ENCODE measurements around the gene SLC9A1.
A peak's percentile ranks its signal among the peaks of the same experiment; 100 is the strongest.

SLC9A1 gene

DNA sequence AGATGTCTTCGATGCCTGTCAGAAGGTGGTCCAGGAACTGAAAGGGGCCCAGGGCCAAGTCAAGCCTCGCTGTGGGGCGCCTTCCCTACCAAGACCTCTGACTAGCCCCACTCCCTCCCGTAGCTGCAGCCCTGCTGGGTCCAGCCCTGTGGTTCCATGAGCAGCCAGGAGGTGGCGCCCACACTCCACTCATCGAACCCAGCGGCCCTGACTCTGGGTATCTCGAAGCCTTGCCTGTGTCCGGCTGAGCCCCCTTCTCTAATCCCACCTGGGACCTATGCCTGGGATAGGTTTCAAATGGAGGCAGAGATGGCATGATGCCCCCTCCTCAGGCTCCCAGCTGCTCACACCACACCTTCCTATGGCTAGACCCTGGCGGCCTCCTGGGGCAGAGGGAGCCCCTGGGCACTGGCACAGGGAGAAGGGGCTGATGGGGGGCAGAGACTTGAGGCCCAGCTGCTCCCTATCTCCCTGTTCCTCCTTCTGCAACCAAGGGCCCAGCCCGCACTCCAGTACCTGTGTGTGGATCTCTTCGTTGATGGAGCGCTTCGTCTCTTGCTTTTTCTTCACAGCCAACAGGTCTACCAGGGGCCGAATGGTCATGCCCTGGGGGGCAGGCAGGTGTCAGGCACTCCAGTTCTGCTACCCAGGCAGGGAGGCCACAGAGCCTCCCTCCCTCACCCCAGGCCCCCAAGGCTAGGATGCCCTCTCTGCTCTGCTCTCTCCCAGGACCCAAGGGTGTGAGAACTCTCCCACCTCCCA lies 52.0 kb downstream of the SLC9A1 start:
- peak; percentile 60 for ATAC-seq (ENCODE audit: low read depth)
- Histone ChIP-seq H3K4me1 (ENCODE audit: insufficient read depth, poor library complexity, severe bottlenecking) (peaks cover 19% of the 10 kb centered on the region), H3K27ac (ENCODE audit: poor library complexity, severe bottlenecking) (no peak overlapping the region), H3K27me3 (ENCODE audit: insufficient read depth, poor library complexity, severe bottlenecking) (no peaks in the 10 kb centered on the region), H3K4me3 (ENCODE audit: severe bottlenecking) (no peak overlapping the region), H3K9me3 (ENCODE audit: severe bottlenecking) (no peaks in the 10 kb centered on the region), H3K36me3 (ENCODE audit: low read depth) (peaks cover 42% of the 10 kb centered on the region)
- DNase-seq (ENCODE audit: low spot score), result no peak
- TF ChIP-seq, protein P1, sequence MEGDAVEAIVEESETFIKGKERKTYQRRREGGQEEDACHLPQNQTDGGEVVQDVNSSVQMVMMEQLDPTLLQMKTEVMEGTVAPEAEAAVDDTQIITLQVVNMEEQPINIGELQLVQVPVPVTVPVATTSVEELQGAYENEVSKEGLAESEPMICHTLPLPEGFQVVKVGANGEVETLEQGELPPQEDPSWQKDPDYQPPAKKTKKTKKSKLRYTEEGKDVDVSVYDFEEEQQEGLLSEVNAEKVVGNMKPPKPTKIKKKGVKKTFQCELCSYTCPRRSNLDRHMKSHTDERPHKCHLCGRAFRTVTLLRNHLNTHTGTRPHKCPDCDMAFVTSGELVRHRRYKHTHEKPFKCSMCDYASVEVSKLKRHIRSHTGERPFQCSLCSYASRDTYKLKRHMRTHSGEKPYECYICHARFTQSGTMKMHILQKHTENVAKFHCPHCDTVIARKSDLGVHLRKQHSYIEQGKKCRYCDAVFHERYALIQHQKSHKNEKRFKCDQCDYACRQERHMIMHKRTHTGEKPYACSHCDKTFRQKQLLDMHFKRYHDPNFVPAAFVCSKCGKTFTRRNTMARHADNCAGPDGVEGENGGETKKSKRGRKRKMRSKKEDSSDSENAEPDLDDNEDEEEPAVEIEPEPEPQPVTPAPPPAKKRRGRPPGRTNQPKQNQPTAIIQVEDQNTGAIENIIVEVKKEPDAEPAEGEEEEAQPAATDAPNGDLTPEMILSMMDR (IDR thresholded peaks at IDR 0.05; ENCODE audit: poor library complexity, severe bottlenecking), result peak; percentile 90

DNA sequence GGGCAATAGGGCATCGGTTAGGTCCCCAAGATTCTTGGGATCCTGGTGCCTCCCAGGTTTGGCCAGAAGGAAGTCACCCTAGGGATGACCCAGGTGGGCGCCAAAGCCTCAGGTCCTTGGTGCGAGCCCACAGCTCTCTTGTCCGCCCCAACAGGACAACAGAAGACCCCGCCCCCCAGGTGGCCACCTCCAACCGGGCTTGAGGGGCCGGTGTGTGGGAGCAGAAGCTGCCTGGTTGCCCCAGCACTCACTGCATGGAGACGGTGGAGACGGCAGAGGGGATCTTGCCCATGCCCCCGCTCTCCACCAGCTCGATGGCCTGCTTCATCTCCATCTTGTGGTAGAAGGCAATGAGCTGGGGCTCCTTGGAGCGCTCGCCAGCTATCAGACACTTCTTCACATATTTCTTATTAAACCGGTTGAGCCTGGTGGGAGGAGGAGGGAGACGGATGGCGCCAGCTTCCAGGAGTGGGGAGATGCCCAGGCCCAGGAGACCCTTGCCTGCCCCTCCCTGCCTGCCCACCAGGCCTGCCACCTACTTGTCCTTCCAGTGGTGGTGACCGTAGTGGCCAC lies 52.7 kb downstream of the SLC9A1 start:
- DNase-seq (ENCODE audit: low spot score) (no peak), ATAC-seq (ENCODE audit: low read depth) (no peak)
- Histone ChIP-seq H3K4me3 (ENCODE audit: severe bottlenecking) (no peak overlapping the region), H3K27ac (ENCODE audit: poor library complexity, severe bottlenecking) (no peak overlapping the region), H3K4me1 (ENCODE audit: insufficient read depth, poor library complexity, severe bottlenecking) (peaks cover 20% of the 10 kb centered on the region), H3K9me3 (ENCODE audit: severe bottlenecking) (no peaks in the 10 kb centered on the region), H3K27me3 (ENCODE audit: insufficient read depth, poor library complexity, severe bottlenecking) (no peaks in the 10 kb centered on the region), H3K36me3 (ENCODE audit: low read depth) (peaks cover 42% of the 10 kb centered on the region)
- TF ChIP-seq, protein P1 (IDR thresholded peaks at IDR 0.05; ENCODE audit: poor library complexity, severe bottlenecking), result no peak

DNA sequence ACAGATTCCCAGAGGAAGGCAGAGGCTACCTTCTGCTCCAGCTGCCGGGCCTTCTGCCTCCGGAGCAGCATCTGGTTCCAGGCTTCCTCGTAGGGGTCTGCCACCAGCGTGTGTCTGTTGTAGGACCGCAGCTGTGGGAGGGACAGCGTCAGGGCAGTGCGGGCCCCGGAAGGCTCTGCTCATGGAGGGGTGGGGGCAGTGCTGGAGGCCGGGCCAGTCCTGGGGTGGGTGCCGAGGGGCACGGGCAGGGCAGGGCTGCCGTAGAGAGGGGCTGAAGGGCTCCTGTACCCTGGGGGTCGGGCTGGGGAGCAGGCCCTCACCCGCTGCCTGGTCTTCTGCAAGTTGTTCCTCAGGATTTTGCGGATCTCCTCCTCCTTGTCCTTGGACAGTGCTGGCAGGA lies 53.2 kb downstream of the SLC9A1 start:
- ATAC-seq (ENCODE audit: low read depth) (no peak), DNase-seq (ENCODE audit: low spot score) (no peak)
- TF ChIP-seq, protein P1 (IDR thresholded peaks at IDR 0.05; ENCODE audit: poor library complexity, severe bottlenecking), result no peak
- H3K27me3 ChIP-seq (ENCODE audit: insufficient read depth, poor library complexity, severe bottlenecking), result no peaks in the 10 kb centered on the region
- H3K4me1 ChIP-seq (ENCODE audit: insufficient read depth, poor library complexity, severe bottlenecking), result peaks cover 20% of the 10 kb centered on the region
- H3K4me3 ChIP-seq (ENCODE audit: severe bottlenecking), result no peak overlapping the region
- H3K36me3 ChIP-seq (ENCODE audit: low read depth), result peaks cover 42% of the 10 kb centered on the region
- H3K9me3 ChIP-seq (ENCODE audit: severe bottlenecking), result no peaks in the 10 kb centered on the region
- no peak overlapping the region for H3K27ac ChIP-seq (ENCODE audit: poor library complexity, severe bottlenecking)

DNA sequence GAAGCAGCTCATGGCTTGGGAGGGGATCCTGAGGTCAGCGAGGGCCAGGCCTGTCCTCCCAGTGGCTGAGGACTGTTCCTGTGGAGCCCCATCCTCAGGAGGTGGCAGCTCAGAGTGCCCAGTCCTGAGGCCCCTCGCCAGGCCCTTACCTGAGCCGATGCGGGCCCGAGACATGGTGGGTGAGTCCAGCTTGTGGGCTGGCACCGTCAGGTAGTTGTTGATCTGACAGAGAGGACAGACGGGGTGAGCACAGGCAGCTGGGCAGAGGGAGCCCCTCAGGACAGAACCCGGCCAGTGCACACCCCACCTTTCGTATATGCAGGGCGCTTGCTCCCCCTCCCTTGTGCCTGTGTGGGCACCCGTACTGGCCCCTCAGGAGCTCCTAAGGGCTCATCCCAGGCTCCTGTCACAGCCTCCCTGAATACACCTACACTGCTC lies 53.9 kb downstream of the SLC9A1 start:
- ATAC-seq (ENCODE audit: low read depth), result no peak
- Histone ChIP-seq H3K27ac (ENCODE audit: poor library complexity, severe bottlenecking) (no peak overlapping the region), H3K9me3 (ENCODE audit: severe bottlenecking) (no peaks in the 10 kb centered on the region), H3K4me3 (ENCODE audit: severe bottlenecking) (no peak overlapping the region), H3K36me3 (ENCODE audit: low read depth) (peaks cover 39% of the 10 kb centered on the region), H3K27me3 (ENCODE audit: insufficient read depth, poor library complexity, severe bottlenecking) (no peaks in the 10 kb centered on the region), H3K4me1 (ENCODE audit: insufficient read depth, poor library complexity, severe bottlenecking) (peaks cover 20% of the 10 kb centered on the region)
- DNase-seq (ENCODE audit: low spot score), result no peak
- TF ChIP-seq, protein P1 (IDR thresholded peaks at IDR 0.05; ENCODE audit: poor library complexity, severe bottlenecking), result no peak

Data from RWPE2 (cell line).